PC-3 (cell line): Measurements from ENCODE around the gene ANTKMT. TPM values are rescaled to one million over a fixed set of nuclear protein-coding genes. Genes with fewer than 3 reads are reported as not detected.

ENCODE experiments used
- ATAC-seq: fragments of 200-7000 bp; cut with Tn5 transposase; 2 replicates; pipeline ENCODE4 v1.9.1; 2020; ENCODE audit warnings: mild to moderate bottlenecking, moderate library complexity
- BruUV-seq: library from RNA; stranded (reverse); fragments of 400-500 nt; replicated peaks from 2 replicates; lab custom pipeline; 2021; lab: Mats Ljungman, UMichigan
- CTCF ChIA-PET: fragments of 300-600 bp; sonication (Branson Sonifier 250); formaldehyde crosslinking; loops from one replicate; lab custom pipeline; 2022; ENCODE audit warnings: antibody characterized with exemption; lab: Charles Lee
- POLR2A ChIA-PET: fragments of 300-600 bp; sonication (Branson Sonifier 250); formaldehyde crosslinking; loops from one replicate; lab custom pipeline; 2022; ENCODE audit warnings: antibody characterized with exemption; ENCODE audit not compliant: unreplicated experiment; lab: Charles Lee
- DNase-seq: peaks from one replicate; pipeline ENCODE4 v3.0.0-alpha.2; 2015
- H2AFZ ChIP-seq: fragments of 300-600 bp; sonication (generic); 2 replicates; pipeline ENCODE4 v1.6.0; 2016; ENCODE audit warnings: antibody characterized with exemption, low read length
- H3F3A ChIP-seq: fragments of 300-600 bp; sonication (generic); one replicate; pipeline ENCODE4 v1.6.0; 2017; ENCODE audit warnings: antibody characterized with exemption, low read length, control low read depth, mild to moderate bottlenecking; ENCODE audit not compliant: unreplicated experiment
- H3K27ac ChIP-seq: fragments of 300-600 bp; sonication (generic); 2 replicates; pipeline ENCODE4 v1.5.1; 2016; ENCODE audit warnings: mild to moderate bottlenecking, low read length
- H3K27me3 ChIP-seq: fragments of 300-600 bp; sonication (generic); 2 replicates; pipeline ENCODE4 v1.6.1; 2016; ENCODE audit warnings: low read length, mixed read lengths
- H3K36me3 ChIP-seq: fragments of 300-600 bp; sonication (generic); 2 replicates; pipeline ENCODE4 v1.6.1; 2016; ENCODE audit warnings: low read depth, mixed run types, low read length, mixed read lengths
- H3K4me1 ChIP-seq: fragments of 300-600 bp; sonication (generic); 2 replicates; pipeline ENCODE4 v1.5.1; 2016; ENCODE audit warnings: low read length; ENCODE audit not compliant: insufficient read depth
- H3K4me2 ChIP-seq: fragments of 300-600 bp; sonication (generic); 2 replicates; pipeline ENCODE4 v1.6.0; 2016; ENCODE audit warnings: low read length
- H3K4me3 ChIP-seq: fragments of 300-600 bp; sonication (generic); 2 replicates; pipeline ENCODE4 v1.5.1; 2016; ENCODE audit warnings: mild to moderate bottlenecking, low read length, mixed read lengths
- H3K79me2 ChIP-seq: fragments of 300-600 bp; sonication (generic); 2 replicates; pipeline ENCODE4 v1.6.1; 2017; ENCODE audit warnings: low read length, mixed read lengths
- H3K9ac ChIP-seq: fragments of 300-600 bp; sonication (generic); 2 replicates; pipeline ENCODE4 v1.6.0; 2016; ENCODE audit warnings: mild to moderate bottlenecking, low read length
- H3K9me2 ChIP-seq: fragments of 300-600 bp; sonication (generic); replicated peaks from 2 replicates; pipeline ENCODE4 v1.6.1; 2016; ENCODE audit warnings: mixed run types, low read length, mixed read lengths
- H3K9me3 ChIP-seq: fragments of 300-600 bp; sonication (generic); 2 replicates; pipeline ENCODE4 v1.6.1; 2016; ENCODE audit warnings: low read length, mixed read lengths
- H4K20me1 ChIP-seq: fragments of 300-600 bp; sonication (generic); 2 replicates; pipeline ENCODE4 v1.6.1; 2016; ENCODE audit warnings: low read length, mixed read lengths
- EZH2 ChIP-seq: fragments of 300-600 bp; sonication (generic); IDR thresholded peaks from one replicate; pipeline ENCODE4 v1.6.1; 2017; ENCODE audit warnings: antibody characterized with exemption, mild to moderate bottlenecking, low read length; ENCODE audit not compliant: unreplicated experiment
- EZH2phosphoT487 ChIP-seq: fragments of 300-600 bp; sonication (generic); IDR thresholded peaks from 2 replicates; pipeline ENCODE4 v1.6.1; 2018; ENCODE audit warnings: mild to moderate bottlenecking, antibody characterized with exemption, low read length, borderline replicate concordance
- intact Hi-C: fragments of 100-400 bp; cut with micrococcal nuclease; formaldehyde crosslinking; loops from 2 replicates; pipeline ENCODE4 v1.9.0; 2023
- total RNA-seq: library from RNA; depleted of rRNA; stranded (reverse); fragments of >200 nt; gene quantifications from 2 replicates; pipeline ENCODE4 v1.2.3, GENCODE V29; 2014
- TF ChIP-seq, protein P1 (sequence below): fragments of 300-600 bp; sonication (generic); conservative IDR thresholded peaks from 2 replicates; pipeline ENCODE4 v1.5.1; 2017; ENCODE audit warnings: antibody characterized with exemption, low read depth, mild to moderate bottlenecking, low read length

The ANTKMT gene
- total RNA-seq, 1 experiment from 2014 or later: 77.3 TPM

DNA sequence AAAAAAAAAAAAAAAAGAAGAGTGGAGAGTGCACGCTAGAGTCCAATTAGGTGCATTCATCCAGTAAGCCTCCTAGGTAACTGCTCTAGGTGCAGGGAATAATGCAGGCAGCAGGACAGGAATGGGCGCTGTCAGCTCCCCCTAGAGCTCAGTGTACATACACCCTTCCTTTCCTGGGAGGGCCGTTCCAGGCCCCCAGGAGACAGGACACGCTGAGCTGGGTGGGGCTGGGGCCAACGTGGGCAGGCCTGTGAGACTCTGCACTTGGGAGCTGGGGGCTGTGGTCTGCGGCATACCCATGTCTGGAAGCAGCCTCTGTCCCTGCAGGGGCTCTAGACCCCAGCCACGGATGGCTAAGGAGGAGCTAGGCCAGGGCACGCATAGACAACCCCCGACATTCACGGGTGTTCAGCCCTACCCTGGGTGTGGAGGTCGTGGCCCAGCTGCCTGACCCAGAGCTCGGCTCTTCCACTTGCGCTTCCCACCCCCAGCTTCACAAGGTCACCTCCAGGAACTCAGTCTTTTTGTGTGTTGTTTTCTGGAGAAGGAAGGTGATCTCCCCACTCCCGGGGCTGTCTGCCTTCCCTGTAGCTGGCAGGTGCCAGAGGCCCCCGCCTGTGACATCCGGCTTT, 1.0 kb upstream of the ANTKMT start:
- H3K79me2 ChIP-seq: peaks cover 19% of the 10 kb centered on the region
- ChIA-PET POLR2A (interaction anchor here (0.7 kb wide), 1 partner anchor 69 kb away, joined by 3 read pairs; the partner anchor contains the start of gene CHTF18), CTCF (interaction anchor here (0.5 kb wide), 1 partner anchor 337 kb away, joined by 3 read pairs; no protein-coding TSS in a partner anchor)
- peaks cover 26% of the 10 kb centered on the region for H3K4me1 ChIP-seq
- H3K4me3 ChIP-seq: peak overlapping the region; percentile 82
- no peaks in the 10 kb centered on the region for H3F3A ChIP-seq
- BruUV-seq: TSS peak; percentile 71
- H3K4me2 ChIP-seq: peak overlapping the region; percentile 93
- peak; percentile 25 for ATAC-seq
- H3K9me3 ChIP-seq: no peaks in the 10 kb centered on the region
- no peak for TF ChIP-seq EZH2phosphoT487
- TF ChIP-seq, protein P1, sequence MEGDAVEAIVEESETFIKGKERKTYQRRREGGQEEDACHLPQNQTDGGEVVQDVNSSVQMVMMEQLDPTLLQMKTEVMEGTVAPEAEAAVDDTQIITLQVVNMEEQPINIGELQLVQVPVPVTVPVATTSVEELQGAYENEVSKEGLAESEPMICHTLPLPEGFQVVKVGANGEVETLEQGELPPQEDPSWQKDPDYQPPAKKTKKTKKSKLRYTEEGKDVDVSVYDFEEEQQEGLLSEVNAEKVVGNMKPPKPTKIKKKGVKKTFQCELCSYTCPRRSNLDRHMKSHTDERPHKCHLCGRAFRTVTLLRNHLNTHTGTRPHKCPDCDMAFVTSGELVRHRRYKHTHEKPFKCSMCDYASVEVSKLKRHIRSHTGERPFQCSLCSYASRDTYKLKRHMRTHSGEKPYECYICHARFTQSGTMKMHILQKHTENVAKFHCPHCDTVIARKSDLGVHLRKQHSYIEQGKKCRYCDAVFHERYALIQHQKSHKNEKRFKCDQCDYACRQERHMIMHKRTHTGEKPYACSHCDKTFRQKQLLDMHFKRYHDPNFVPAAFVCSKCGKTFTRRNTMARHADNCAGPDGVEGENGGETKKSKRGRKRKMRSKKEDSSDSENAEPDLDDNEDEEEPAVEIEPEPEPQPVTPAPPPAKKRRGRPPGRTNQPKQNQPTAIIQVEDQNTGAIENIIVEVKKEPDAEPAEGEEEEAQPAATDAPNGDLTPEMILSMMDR: peak; percentile 42
- H2AFZ ChIP-seq: no peak overlapping the region
- peak; percentile 53 for DNase-seq
- H3K36me3 ChIP-seq: no peaks in the 10 kb centered on the region
- intact Hi-C loops: loop anchor here (1.0 to 10.0 kb wide), 2 partner anchors 8 to 65 kb away; partner anchors contain the start of genes CHTF18 and RPUSD1
- no peaks in the 10 kb centered on the region for H3K27me3 ChIP-seq
- H4K20me1 ChIP-seq: peaks cover 8% of the 10 kb centered on the region; the same call in 1 of the 2 replicates
- peak overlapping the region; percentile 69; the same call in 1 of the 2 replicates for H3K9ac ChIP-seq
- H3K9me2 ChIP-seq: no peaks in the 10 kb centered on the region
- no peak overlapping the region for H3K27ac ChIP-seq

DNA sequence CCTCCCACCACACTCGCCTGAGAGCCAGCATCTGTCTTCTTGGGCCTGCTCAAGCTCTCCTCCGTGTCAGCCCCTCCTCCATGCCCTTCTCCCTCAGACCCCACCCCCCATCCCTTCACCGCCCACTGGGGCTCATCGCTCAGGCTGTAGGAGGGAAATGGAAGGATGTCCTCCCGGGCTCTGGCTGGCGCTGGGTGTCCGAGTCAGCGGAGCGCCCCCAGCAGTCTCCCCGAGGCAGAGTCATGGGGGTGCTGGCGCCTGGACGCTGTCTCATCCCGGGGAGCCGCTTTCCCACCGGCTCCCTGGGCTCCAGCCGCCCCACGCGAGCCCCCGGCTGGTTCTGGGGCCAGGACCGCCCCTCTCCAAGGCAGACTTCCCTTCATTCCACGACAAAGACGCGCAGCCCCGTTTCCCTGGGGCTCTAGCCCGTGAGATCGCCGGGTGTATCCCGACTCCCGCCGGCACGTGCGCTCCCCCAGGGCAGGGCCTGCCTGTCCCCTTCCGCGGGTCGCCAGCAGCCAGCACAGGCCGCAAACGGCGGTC, 428 bp upstream of the ANTKMT start:
- ChIA-PET CTCF (interaction anchor here (0.5 kb wide), 1 partner anchor 337 kb away, joined by 3 read pairs; no protein-coding TSS in a partner anchor), POLR2A (interaction anchor here (0.7 to 1.4 kb wide), 2 partner anchors 8 to 68 kb away, joined by 3 to 5 read pairs; partner anchors contain the start of gene CHTF18)
- no peak for TF ChIP-seq EZH2
- TF ChIP-seq EZH2phosphoT487: no peak
- TF ChIP-seq, protein P1: no peak
- ATAC-seq (peak; percentile 46), DNase-seq (peak; percentile 50)
- H2AFZ ChIP-seq: peak overlapping the region; percentile 67; the same call in 1 of the 2 replicates
- intact Hi-C loops: loop anchor here (1.0 kb wide), 1 partner anchor 8 kb away; no protein-coding TSS in a partner anchor
- peaks cover 16% of the 10 kb centered on the region for H3K79me2 ChIP-seq
- no TSS peak for BruUV-seq
- no peaks in the 10 kb centered on the region for H3K36me3 ChIP-seq
- no peaks in the 10 kb centered on the region for H3K9me3 ChIP-seq
- no peaks in the 10 kb centered on the region for H3K27me3 ChIP-seq
- H3K4me3 ChIP-seq: peak overlapping the region; percentile 82
- H3K9me2 ChIP-seq: no peaks in the 10 kb centered on the region
- H3K4me1 ChIP-seq: peaks cover 26% of the 10 kb centered on the region
- H4K20me1 ChIP-seq: peaks cover 8% of the 10 kb centered on the region; the same call in 1 of the 2 replicates
- H3K4me2 ChIP-seq: peak overlapping the region; percentile 93
- H3K27ac ChIP-seq: peak overlapping the region; percentile 43
- no peaks in the 10 kb centered on the region for H3F3A ChIP-seq
- peak overlapping the region; percentile 69 for H3K9ac ChIP-seq
